Astrocyte of the cerebellum (primary cell): ENCODE measurements around the gene CDK14.

ENCODE experiments used
- DNase-seq: peaks from one replicate; pipeline ENCODE4 v3.0.0-alpha.2; 2011; ENCODE audit warnings: low read depth
- H3K4me3 ChIP-seq: 2 replicates; pipeline ENCODE4 v1.5.1; 2011; ENCODE audit warnings: mild to moderate bottlenecking, low read depth, low read length, moderate library complexity
- in situ Hi-C: cut with HindIII; loops from 2 replicates; pipeline ENCODE4 v1.10.0; 2017; ENCODE audit warnings: low sequenced_read_pairs
- TF ChIP-seq, protein P1 (sequence below): IDR thresholded peaks from 2 replicates; pipeline ENCODE4 v1.5.1; 2012; ENCODE audit warnings: low read length, low read depth, moderate library complexity, mild to moderate bottlenecking; ENCODE audit errors: missing control alignments

CDK14 gene

GRCh38 chr7:90999989-91000979 is 404.2 kb downstream of the CDK14 start:
- H3K4me3 ChIP-seq = no peak overlapping the region
- no peak for DNase-seq
- in situ Hi-C loops = no loop called here
- TF ChIP-seq, protein P1, sequence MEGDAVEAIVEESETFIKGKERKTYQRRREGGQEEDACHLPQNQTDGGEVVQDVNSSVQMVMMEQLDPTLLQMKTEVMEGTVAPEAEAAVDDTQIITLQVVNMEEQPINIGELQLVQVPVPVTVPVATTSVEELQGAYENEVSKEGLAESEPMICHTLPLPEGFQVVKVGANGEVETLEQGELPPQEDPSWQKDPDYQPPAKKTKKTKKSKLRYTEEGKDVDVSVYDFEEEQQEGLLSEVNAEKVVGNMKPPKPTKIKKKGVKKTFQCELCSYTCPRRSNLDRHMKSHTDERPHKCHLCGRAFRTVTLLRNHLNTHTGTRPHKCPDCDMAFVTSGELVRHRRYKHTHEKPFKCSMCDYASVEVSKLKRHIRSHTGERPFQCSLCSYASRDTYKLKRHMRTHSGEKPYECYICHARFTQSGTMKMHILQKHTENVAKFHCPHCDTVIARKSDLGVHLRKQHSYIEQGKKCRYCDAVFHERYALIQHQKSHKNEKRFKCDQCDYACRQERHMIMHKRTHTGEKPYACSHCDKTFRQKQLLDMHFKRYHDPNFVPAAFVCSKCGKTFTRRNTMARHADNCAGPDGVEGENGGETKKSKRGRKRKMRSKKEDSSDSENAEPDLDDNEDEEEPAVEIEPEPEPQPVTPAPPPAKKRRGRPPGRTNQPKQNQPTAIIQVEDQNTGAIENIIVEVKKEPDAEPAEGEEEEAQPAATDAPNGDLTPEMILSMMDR = no peak

DNA sequence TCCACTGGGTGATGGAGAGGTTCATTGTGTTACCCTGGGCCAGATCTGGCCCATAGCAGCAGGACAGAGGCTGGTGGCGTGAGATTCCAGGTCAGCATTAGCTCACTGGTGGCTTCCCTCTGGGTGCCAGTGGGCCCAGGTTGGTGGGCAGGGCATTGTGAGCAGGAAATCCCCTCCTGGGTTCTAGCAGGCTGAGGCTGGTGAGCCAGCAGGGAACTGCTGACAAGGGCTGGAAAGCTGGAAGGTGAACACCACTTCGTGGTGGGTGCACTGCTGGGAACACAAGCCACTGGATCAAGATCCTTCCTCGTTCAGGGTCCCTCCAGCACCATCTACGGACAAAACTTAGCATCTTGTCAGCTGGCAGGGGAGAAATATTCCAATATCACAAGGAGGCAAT is 408.9 kb downstream of the CDK14 start:
- TF ChIP-seq, protein P1 = no peak
- no peak for DNase-seq
- H3K4me3 ChIP-seq = no peak overlapping the region
- in situ Hi-C loops = no loop called here

DNA sequence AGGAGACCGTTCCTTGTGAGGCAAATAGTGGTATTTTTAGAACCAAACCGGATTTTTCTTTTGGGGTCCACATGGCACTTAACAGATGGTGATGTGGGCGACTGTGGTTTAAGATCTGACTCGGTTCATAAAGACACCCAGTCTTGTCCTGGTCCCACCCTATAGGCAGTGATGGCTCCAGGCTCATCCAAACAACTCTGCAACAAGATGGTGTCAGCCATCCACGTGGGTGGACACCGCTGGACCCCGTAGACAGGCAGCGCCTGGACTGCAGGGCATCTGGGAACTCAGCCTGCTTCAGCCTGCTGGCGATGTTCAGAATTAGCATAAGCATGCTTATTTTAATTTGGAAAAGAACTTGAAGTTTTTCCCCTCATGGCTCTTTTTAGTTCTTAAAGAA is 409.7 kb downstream of the CDK14 start:
- in situ Hi-C loops = no loop called here
- TF ChIP-seq, protein P1 = no peak
- no peak for DNase-seq
- H3K4me3 ChIP-seq = no peak overlapping the region

DNA sequence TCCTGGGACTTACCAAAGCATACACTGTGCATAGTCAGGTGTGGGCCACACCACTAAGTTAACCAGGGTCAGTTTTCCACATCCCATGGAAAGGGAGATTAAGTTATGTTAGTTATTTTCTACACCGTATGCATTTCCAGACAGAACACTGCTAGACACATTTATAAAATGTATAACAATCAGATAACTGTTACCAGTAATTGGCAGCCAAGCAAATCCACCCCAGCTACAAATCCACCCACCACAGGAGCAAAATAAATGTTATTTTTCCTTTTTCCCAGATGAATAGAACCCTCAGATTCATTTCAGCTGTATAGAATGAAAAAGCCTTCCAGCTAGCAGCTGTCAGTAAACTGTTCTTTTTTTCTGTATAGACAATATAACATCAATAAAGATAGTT is 411.2 kb downstream of the CDK14 start:
- H3K4me3 ChIP-seq = no peak overlapping the region
- in situ Hi-C loops = no loop called here
- no peak for DNase-seq
- TF ChIP-seq, protein P1 = no peak

GRCh38 chr7:91013078-91013477 is 417.0 kb downstream of the CDK14 start:
- no peak overlapping the region for H3K4me3 ChIP-seq
- DNase-seq = no peak
- in situ Hi-C loops = no loop called here
- TF ChIP-seq, protein P1 = no peak

DNA sequence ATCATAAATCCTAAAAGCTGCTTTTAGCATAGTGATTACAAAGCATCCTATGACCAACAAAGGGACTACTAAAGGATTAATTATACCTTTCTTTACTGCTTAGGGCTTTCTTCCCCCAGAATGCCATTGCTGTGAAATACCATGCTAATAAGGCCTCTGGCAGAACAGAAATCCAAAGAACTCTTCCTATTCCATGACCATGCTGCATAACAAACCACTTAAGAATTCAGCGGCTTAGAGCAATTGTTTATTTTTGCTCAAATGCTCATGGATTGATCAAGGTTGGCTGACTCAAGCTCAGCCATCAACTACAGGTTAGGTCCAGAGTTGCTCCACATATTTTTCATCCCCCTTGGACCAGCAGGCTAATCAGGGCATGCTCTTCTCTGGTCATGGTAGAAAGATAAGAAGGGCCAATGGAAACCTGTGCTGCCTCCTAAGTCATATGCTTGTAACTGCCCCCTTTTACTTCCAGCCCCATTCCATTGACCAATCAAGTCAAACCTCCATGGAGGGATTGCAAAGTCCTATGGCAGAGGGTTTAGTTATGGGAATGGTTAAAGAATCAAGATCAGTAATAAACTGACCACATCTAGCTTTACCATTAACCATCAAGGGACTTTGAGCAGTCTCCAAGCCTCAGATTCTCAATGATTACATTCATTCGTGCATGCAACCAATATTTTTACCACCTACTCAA is 423.7 kb downstream of the CDK14 start:
- TF ChIP-seq, protein P1 = no peak
- no peak for DNase-seq
- H3K4me3 ChIP-seq = no peak overlapping the region
- in situ Hi-C loops = no loop called here
